ENCODE measurements around the gene COX6B2. TPM values are rescaled to one million over a fixed set of nuclear protein-coding genes. Genes with fewer than 3 reads are reported as not detected.
"Not testable (repeated sequence)": the region's sequence is repeated elsewhere in the genome, so short reads cannot be mapped to it uniquely, and the experiment has no call there.

Gene COX6B2
- total RNA-seq, 1 donor from 2014 or later: 0.26 TPM

DNA sequence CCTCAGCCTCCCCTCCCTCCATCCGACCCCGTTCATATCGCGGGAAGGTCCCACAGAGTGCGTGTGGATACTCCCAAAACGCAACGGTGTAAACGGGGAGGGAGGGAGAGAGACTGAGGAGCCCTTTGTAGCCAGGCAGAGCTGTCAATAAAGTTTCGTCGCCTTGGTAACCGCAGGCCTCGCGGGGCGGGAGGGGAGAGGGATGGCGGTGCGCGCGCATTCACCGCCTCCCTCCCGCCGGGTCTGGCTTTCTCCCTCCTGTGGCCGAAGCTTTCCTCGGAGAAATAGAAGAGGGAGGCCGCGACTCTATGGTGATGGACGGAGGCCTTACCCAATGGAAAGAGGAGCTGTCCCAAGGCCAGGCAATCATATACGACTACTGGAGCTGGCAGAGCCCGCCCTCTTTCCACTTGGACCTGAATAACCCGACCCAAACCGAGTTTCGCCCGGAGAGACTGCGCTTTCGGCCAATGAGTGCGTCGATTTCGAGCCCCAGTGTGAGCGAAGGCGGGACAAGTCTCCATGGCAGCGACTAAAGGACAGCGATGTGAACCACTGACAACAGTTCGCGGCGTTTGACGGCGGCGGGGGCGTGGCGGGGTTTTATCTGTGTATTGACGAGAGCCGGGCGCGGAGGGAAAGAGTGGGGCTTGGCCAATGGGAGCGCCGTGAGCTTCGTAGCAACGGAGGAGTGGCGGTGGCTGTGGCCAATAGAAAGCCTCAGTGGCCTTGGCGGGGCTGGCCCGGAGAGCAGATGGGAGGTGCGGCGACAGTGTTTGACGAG lies 15.2 kb downstream of the COX6B2 start, which contains the start of gene KMT5C:
Gene KMT5C (plus strand): TSS at position 772 of the 784 bp plus-strand sequence. CDS start 2,061 bp downstream, outside the sequence.
- H3K27me3 Mint-ChIP-seq (ENCODE audit: insufficient read depth): peaks cover 9% of the 10 kb centered on the region
- peak within 1 kb of the TSS; percentile 96 for H3K4me3 Mint-ChIP-seq
- peak; percentile 100 for DNase-seq (ENCODE audit: low spot score)
- H3K4me1 Mint-ChIP-seq (ENCODE audit: low read depth): peaks cover 14% of the 10 kb centered on the region
- H3K9me3 Mint-ChIP-seq: no peaks in the 10 kb centered on the region
- H3K27ac Mint-ChIP-seq: peak within 1 kb of the TSS; percentile 99
- H3K36me3 Mint-ChIP-seq (ENCODE audit: low read depth): peaks cover 6% of the 10 kb centered on the region
- intact Hi-C loops (cut with micrococcal nuclease): loop anchor here (1.0 to 5.0 kb wide), 17 partner anchors 15 to 890 kb away; partner anchors contain the start of genes COX6B2, DNAAF3, FIZ1 and HSPBP1

GRCh38 chr19:55336101-55336500 lies 18.4 kb downstream of the COX6B2 start:
- Mint-ChIP-seq H3K4me1 (ENCODE audit: low read depth) (peaks cover 9% of the 10 kb centered on the region), H3K27ac (no peak overlapping the region), H3K27me3 (ENCODE audit: insufficient read depth) (peaks cover 17% of the 10 kb centered on the region), H3K9me3 (no peaks in the 10 kb centered on the region), H3K36me3 (ENCODE audit: low read depth) (peaks cover 1% of the 10 kb centered on the region), H3K4me3 (no peak overlapping the region)
- intact Hi-C loops (cut with micrococcal nuclease): loop anchor here (5.0 kb wide), 2 partner anchors 306 to 874 kb away; partner anchors contain the start of genes LENG9, ZNF580 and ZNF581
- DNase-seq (ENCODE audit: low spot score): no peak

DNA sequence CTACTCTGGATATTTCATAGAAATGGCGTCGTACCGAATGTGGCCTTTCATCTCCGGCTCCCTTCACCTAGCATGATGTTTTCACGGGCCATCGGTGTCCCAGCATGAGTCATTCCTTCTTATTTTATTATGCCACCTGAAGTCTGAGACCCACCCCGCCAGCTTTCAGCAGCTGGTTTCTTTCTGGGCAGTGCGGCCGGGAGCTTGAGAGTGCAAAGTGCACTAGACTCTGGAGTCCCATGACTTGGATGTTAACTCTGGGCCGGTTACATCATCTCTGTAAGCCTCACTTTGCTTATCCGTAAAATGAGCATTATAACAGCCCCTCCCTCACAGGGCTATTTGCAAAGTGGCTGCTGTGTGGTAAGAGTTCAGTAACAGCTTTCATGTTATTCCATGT lies 20.6 kb downstream of the COX6B2 start:
- peaks cover 21% of the 10 kb centered on the region for H3K27me3 Mint-ChIP-seq (ENCODE audit: insufficient read depth)
- no peaks in the 10 kb centered on the region for H3K9me3 Mint-ChIP-seq
- no peaks in the 10 kb centered on the region for H3K36me3 Mint-ChIP-seq (ENCODE audit: low read depth)
- H3K27ac Mint-ChIP-seq: no peak overlapping the region
- no peak for DNase-seq (ENCODE audit: low spot score)
- no peak overlapping the region for H3K4me3 Mint-ChIP-seq
- intact Hi-C loops (cut with micrococcal nuclease): no loop called here
- H3K4me1 Mint-ChIP-seq (ENCODE audit: low read depth): peaks cover 7% of the 10 kb centered on the region

GRCh38 chr19:55329791-55330190 lies 24.7 kb downstream of the COX6B2 start:
- H3K27ac Mint-ChIP-seq; H3K4me3 Mint-ChIP-seq; H3K36me3 Mint-ChIP-seq (ENCODE audit: low read depth); H3K9me3 Mint-ChIP-seq; DNase-seq (ENCODE audit: low spot score); H3K4me1 Mint-ChIP-seq (ENCODE audit: low read depth); intact Hi-C loops (cut with micrococcal nuclease): not testable (repeated sequence)
- peaks cover 12% of the 10 kb centered on the region for H3K27me3 Mint-ChIP-seq (ENCODE audit: insufficient read depth)

- H3K4me1 Mint-ChIP-seq (ENCODE audit: low read depth); H3K36me3 Mint-ChIP-seq (ENCODE audit: low read depth); H3K4me3 Mint-ChIP-seq; H3K27me3 Mint-ChIP-seq (ENCODE audit: insufficient read depth); H3K27ac Mint-ChIP-seq; H3K9me3 Mint-ChIP-seq; intact Hi-C loops (cut with micrococcal nuclease); DNase-seq (ENCODE audit: low spot score): not testable (repeated sequence)
Measured at GRCh38 chr19:55328774-55329318, 25.7 kb downstream of the COX6B2 start.

- DNase-seq (ENCODE audit: low spot score): no peak
- H3K4me1 Mint-ChIP-seq (ENCODE audit: low read depth): peaks cover 6% of the 10 kb centered on the region
- no peaks in the 10 kb centered on the region for H3K36me3 Mint-ChIP-seq (ENCODE audit: low read depth)
- no peak within 1 kb of the TSS for H3K4me3 Mint-ChIP-seq
- no peaks in the 10 kb centered on the region for H3K9me3 Mint-ChIP-seq
- intact Hi-C loops (cut with micrococcal nuclease): no loop called here
- H3K27me3 Mint-ChIP-seq (ENCODE audit: insufficient read depth): peaks cover 3% of the 10 kb centered on the region
- H3K27ac Mint-ChIP-seq: no peak within 1 kb of the TSS
Measured at GRCh38 chr19:55325172-55325571, 29.3 kb downstream of the COX6B2 start, which contains the start of gene TMEM150B. TSS of gene TMEM150B (minus strand) at chr19:55325341. CDS start at chr19:55321036, 4,305 bp downstream.

GRCh38 chr19:55324662-55325061 lies 29.9 kb downstream of the COX6B2 start:
- Mint-ChIP-seq H3K4me3 (no peak overlapping the region), H3K4me1 (ENCODE audit: low read depth) (peaks cover 6% of the 10 kb centered on the region), H3K27me3 (ENCODE audit: insufficient read depth) (peaks cover 3% of the 10 kb centered on the region), H3K36me3 (ENCODE audit: low read depth) (no peaks in the 10 kb centered on the region), H3K27ac (no peak overlapping the region), H3K9me3 (no peaks in the 10 kb centered on the region)
- intact Hi-C loops (cut with micrococcal nuclease): no loop called here
- DNase-seq (ENCODE audit: low spot score): no peak

DNA sequence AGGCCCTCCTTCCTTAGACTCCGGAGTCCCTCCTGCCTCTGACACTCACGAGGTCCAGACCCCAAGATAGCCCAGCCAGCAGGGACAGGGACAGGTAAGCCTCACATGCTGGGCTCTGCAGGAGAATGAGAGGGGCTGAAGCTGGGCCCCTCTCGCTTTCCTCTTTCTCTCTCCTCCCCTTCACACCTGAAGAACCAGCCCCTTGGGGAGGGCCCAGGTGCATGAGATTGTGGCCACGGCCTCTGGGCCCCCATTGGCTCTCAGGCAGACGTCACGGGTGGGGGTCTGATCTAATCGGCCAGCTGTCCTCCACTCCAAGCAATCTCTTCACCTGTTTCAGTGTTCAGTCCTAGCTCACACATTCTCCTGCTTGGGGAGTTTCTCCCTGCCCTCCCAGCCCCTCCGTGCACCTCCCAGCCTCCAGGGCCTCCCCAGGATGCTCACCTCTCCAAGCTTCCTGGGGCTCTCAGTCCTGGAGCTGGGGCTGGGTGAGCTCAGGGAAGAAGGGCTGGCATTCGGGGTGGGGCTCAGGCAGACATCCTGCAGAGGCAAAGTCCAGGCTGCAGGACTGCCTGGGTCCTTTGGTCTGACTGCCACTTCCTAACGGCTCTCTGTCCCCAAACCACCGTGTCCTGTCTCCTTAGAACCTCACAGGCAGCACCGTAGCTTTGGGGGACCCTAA lies 32.2 kb downstream of the COX6B2 start:
- intact Hi-C loops (cut with micrococcal nuclease): no loop called here
- Mint-ChIP-seq H3K4me3 (no peak overlapping the region), H3K36me3 (ENCODE audit: low read depth) (no peaks in the 10 kb centered on the region), H3K9me3 (no peaks in the 10 kb centered on the region), H3K4me1 (ENCODE audit: low read depth) (peaks cover 6% of the 10 kb centered on the region), H3K27me3 (ENCODE audit: insufficient read depth) (peaks cover 3% of the 10 kb centered on the region), H3K27ac (no peak overlapping the region)
- DNase-seq (ENCODE audit: low spot score): no peak

GRCh38 chr19:55321466-55322137 lies 32.9 kb downstream of the COX6B2 start:
- no peak overlapping the region for H3K27ac Mint-ChIP-seq
- peaks cover 6% of the 10 kb centered on the region for H3K4me1 Mint-ChIP-seq (ENCODE audit: low read depth)
- no peak overlapping the region for H3K4me3 Mint-ChIP-seq
- peaks cover 3% of the 10 kb centered on the region for H3K27me3 Mint-ChIP-seq (ENCODE audit: insufficient read depth)
- no peaks in the 10 kb centered on the region for H3K9me3 Mint-ChIP-seq
- intact Hi-C loops (cut with micrococcal nuclease): no loop called here
- DNase-seq (ENCODE audit: low spot score): no peak
- H3K36me3 Mint-ChIP-seq (ENCODE audit: low read depth): no peaks in the 10 kb centered on the region

DNA sequence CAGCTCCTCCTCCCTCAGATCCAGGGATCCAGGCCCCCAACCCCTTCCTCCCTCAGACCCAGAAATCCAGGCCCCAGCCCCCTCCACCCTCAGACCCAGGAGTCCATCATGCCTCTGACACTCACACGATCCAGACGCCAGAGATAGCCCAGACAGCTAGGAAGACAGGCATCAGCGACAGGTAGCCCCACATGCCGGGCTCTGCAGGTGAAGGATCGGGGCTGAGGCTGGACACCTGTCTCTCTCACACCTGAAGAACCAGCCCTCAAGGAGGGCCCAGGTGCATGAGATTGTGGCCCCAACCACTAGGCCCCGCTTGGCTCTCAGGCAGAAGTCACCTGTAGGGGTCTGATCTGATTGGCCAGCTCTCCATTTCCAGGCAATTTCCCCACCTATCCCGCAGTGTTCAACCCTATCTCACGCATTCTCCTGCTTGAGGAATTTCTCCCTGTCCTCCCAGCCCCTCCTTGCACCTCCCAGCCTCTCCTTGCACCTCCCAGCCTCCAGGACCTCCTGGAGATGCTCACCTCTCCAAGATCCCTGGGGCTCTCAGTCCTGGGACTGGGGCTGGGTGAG lies 33.6 kb downstream of the COX6B2 start:
- Mint-ChIP-seq H3K4me3 (no peak overlapping the region), H3K4me1 (ENCODE audit: low read depth) (peaks cover 6% of the 10 kb centered on the region), H3K27ac (no peak overlapping the region), H3K27me3 (ENCODE audit: insufficient read depth) (peaks cover 3% of the 10 kb centered on the region), H3K36me3 (ENCODE audit: low read depth) (no peaks in the 10 kb centered on the region), H3K9me3 (no peaks in the 10 kb centered on the region)
- DNase-seq (ENCODE audit: low spot score): no peak
- intact Hi-C loops (cut with micrococcal nuclease): no loop called here

- DNase-seq (ENCODE audit: low spot score): no peak
- intact Hi-C loops (cut with micrococcal nuclease): no loop called here
- Mint-ChIP-seq H3K9me3 (no peaks in the 10 kb centered on the region), H3K27ac (no peak overlapping the region), H3K4me1 (ENCODE audit: low read depth) (peaks cover 3% of the 10 kb centered on the region), H3K27me3 (ENCODE audit: insufficient read depth) (peaks cover 2% of the 10 kb centered on the region), H3K4me3 (no peak overlapping the region), H3K36me3 (ENCODE audit: low read depth) (no peaks in the 10 kb centered on the region)
Measured at GRCh38 chr19:55319785-55320184, 34.7 kb downstream of the COX6B2 start.

DNA sequence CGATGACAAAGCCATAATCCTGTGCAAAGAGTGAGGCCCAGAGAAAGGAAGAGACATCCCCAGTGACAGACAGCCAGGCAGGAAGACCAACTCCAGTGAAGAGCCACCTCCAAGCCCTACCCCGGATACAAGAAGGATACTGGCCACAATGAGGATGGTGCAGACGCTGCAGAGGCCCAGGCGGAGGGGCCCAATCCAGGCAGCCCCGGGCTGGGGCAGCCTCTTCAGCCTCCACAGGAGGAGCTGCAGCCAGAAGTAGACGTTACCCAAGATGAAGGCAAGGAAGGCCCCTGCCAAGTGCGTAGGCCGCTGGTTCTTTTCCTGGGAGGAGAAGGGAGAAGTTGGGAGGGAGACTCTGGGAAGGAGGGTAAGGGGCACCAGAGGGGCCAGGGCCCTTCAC lies 37.9 kb downstream of the COX6B2 start:
- Mint-ChIP-seq H3K27me3 (ENCODE audit: insufficient read depth) (no peaks in the 10 kb centered on the region), H3K9me3 (no peaks in the 10 kb centered on the region), H3K27ac (no peak overlapping the region), H3K4me3 (no peak overlapping the region), H3K36me3 (ENCODE audit: low read depth) (no peaks in the 10 kb centered on the region), H3K4me1 (ENCODE audit: low read depth) (no peaks in the 10 kb centered on the region)
- DNase-seq (ENCODE audit: low spot score): no peak
- intact Hi-C loops (cut with micrococcal nuclease): no loop called here
